Fibroblast of peridontal ligament (primary cell): ENCODE results near the gene PEX6.

ENCODE experiments used
- DNase-seq: peaks from one replicate; pipeline ENCODE4 v3.0.0-alpha.2; 2010; ENCODE audit errors: extremely low read depth

The PEX6 gene, protein sequence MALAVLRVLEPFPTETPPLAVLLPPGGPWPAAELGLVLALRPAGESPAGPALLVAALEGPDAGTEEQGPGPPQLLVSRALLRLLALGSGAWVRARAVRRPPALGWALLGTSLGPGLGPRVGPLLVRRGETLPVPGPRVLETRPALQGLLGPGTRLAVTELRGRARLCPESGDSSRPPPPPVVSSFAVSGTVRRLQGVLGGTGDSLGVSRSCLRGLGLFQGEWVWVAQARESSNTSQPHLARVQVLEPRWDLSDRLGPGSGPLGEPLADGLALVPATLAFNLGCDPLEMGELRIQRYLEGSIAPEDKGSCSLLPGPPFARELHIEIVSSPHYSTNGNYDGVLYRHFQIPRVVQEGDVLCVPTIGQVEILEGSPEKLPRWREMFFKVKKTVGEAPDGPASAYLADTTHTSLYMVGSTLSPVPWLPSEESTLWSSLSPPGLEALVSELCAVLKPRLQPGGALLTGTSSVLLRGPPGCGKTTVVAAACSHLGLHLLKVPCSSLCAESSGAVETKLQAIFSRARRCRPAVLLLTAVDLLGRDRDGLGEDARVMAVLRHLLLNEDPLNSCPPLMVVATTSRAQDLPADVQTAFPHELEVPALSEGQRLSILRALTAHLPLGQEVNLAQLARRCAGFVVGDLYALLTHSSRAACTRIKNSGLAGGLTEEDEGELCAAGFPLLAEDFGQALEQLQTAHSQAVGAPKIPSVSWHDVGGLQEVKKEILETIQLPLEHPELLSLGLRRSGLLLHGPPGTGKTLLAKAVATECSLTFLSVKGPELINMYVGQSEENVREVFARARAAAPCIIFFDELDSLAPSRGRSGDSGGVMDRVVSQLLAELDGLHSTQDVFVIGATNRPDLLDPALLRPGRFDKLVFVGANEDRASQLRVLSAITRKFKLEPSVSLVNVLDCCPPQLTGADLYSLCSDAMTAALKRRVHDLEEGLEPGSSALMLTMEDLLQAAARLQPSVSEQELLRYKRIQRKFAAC

DNA sequence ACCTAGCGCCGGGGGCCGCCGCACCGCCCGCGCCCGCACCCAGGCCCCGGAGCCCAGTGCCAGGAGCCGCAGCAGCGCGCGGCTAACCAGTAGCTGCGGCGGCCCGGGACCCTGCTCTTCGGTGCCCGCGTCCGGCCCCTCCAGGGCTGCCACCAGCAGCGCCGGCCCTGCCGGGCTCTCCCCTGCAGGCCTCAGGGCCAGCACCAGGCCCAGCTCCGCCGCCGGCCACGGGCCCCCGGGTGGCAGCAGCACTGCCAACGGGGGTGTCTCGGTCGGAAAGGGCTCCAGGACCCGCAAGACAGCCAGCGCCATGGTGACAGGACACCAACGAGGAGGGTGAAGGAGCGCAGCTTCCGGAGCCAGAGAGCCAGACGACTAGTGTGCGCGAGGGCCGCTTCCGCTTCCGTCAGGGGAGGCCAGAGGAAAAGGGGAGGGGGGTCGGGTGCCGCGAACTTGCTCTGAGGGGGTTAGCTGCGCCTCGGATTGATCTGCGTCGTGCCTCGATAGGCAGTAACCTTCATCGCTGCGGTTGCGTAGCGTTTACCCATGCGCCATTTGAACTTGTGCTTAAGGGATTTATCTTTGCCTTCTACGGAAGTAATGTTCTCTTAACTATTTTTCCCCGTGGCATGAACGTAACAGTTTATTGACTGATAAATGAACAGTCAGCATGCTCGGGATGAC is at the start of gene PEX6:
Gene PEX6, minus strand, starts transcription at position 343 of the 684 bp plus-strand sequence. Its CDS starts 31 bp downstream, at position 312.
- peak; percentile 73 for DNase-seq

DNA sequence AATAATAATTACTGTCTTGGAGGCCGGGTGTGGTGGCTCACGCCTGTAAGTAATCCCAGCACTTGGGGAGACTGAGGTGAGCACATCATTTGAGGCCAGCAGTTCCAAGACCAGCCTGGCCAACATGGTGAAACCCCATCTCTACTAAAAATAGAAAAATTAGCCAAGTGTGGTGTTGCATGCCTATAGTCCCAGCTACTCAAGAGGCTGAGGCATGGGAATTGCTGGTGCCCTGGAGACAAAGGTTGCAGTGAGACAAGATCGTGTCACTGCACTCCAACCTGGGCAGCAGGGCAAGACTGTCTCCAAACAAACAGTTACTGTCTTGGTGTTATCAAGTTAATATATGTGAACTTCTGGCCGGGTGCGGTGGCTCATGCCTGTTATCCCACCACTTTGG is 47.4 kb upstream of the PEX6 start:
- DNase-seq, result no peak

DNA sequence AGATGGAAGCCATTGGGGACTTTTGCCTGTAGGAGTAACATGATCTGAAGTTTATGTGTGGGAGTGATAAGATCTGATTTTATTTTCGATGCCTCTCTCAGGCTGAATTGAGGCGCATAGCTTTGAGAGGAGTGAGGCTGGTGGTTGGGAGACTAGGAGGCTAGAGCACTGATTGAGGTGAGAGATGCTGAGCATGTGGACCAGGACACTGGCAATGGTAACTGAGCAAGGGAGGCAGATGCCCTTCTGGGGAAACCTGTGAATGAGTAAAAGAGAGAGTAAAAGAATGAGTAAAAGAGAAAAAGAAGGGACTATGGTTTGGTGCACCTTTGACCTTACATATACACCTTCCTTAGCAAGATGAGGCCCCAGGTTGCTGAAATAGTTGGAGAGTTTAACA is 45.5 kb upstream of the PEX6 start:
- DNase-seq, result no peak

DNA sequence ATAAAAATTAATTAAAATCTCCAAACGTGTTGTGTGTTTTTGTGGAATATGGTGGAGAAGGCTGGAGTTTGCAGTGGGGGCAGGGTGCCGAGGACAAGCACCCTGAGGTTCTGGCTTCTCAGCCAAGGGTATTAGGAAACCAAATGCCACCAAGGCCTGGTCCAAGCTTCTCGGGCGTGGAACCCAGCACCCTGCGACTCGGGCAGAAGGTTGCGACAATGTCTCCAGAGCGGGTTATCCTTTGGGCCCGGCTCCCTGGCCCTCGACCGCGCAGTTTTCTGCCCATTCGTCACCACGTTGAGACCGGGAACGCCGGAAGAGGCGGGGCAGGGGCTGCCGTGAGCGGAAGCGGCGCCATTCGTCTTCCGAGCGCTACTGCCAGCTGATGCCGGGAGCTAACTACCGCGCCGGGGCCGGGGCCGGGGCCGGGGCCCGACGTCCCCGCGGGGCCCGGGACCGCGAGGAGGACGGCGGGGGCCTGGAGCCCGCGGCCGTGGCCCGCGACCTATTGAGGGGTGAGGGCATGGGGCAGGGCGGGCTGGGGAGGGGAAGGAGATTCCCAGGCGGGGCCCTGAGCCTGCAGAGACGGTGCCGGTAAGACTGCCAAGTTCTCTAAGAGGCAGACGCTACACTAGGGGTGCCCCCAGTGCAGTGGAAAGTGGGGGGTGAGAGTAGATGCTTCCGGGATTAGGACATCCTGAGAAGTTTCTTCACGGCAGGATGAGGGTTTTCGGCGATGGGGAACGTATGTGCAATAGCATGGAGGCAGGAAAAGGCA is 42.5 kb upstream of the PEX6 start, which contains the start of gene RRP36:
Gene RRP36, plus strand, starts transcription at position 354 of the 778 bp plus-strand sequence. Its CDS starts 32 bp downstream, at position 386.
- peak; percentile 53 for DNase-seq

DNA sequence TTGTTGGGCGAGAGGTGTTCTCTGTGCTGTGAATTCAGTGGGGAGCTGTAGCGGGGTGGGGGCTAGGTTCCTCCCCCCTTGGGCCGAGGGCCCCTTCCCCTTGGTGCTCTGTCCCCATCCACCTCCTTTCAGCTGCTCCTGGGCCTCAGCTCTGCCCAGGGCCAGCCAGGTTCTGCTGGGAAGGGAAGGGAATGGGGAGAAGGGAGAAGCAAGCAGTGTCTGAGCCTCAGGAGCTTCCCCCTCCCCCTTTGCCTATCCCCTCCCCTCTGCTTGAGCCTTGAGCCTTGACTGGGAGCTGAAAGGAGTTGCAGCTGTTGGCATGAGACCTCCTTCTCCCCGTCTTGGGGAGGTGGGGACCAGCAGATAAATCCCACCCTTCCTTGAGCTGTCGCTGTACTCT is 41.9 kb upstream of the PEX6 start:
- no peak for DNase-seq

DNA sequence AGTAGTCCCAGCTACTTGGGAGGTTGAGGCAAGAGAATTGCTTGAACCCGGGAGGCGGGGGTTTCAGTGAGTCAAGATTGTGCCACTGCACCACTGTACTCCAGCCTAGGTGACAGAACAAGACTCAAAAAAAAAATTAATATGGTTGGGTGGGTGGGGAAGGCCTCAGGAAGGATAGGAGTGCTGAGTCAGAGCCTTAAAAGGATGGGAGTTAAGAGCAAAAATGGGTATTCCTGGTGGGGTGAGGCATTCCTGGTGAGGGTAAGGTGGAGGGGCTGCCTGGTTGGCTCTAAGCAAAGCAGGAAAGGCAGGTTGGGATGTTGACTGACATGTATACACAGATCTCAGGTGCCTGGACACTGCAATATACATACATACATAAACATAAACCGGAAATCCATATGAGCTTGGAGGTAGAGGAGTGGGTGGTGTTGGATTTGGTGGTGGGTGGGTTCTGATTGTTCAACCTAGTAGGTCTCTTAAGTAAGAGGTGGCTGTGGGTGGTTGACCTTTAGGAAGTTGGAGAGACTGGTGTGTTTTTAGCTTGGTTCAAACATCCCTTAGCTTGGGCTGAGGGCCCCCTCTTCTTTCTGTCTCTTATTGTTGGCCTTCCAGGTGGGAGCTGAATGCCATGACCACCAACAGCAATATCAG is 41.2 kb upstream of the PEX6 start:
- no peak for DNase-seq

DNA sequence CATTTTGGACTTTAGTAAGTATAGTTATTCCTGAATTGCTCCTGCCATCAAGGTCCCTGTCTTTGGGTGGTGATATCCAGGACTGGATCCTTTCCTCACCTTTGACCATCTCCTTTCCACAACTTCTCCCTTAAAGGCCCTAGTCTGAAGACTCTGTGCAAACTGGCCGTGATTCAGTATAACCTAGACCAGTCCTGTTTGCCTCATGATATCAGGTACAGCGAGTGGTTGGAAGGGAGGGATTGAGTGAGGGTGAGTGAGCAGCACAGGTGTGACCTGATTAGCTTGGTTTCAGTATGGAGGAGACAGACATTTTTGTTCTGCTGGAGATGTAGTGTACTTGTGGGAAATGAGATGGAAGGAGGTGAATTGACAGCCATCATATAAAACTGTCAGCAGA is 40.2 kb upstream of the PEX6 start:
- DNase-seq, result no peak

DNA sequence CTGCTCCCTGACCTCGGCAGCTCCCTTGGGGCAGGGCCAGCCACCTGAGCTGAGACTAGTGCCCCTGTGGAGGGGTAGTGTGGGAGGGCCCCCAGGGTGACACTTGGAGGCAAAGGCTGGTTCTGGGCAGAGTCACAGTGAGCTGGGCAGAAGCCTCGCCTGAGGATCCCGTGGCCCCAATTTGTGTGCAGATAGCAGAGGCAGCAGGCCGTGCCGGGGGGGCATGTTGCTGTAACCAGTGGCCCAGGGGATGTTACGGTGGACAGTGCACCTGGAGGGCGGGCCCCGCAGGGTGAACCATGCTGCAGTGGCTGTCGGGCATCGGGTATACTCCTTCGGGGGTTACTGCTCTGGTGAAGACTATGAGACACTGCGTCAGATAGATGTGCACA is 38.0 kb upstream of the PEX6 start:
- no peak for DNase-seq

DNA sequence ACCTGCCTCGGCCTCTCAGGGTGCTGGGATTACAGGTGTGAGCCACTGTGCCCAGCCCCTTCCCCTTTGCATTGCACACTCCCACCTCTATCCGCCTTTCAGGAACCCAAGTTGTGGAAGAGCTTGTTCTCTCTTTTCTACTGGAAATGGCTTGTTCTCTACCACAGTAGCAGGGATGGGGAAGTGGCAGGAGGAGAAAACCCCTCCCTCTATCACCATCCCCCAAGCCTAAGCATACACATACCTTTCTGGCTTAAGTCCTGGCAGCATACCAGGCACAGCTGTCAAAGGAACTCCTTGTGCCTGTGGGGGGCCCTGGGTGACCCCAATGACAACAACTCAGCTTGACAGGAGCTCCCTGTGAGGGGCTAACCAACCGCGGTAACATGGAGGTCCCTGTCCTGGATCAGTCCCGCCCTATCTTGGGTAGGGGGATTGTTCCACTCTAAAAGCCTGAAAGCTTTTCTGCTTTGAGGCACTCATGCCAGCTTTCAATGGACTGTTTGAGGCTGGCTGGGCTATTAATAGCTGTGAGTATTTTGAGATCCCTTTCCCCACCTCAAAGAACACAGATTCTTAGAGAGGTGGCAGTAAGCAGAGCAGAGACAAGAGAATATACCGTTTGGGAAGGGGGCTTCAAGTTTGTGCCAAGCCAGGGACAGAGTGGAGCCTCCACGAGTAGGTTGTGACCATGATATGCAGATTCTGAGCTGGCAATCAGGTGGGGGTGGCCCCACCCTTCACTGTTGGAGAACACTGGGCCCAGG is 37.4 kb upstream of the PEX6 start:
- DNase-seq, result no peak

DNA sequence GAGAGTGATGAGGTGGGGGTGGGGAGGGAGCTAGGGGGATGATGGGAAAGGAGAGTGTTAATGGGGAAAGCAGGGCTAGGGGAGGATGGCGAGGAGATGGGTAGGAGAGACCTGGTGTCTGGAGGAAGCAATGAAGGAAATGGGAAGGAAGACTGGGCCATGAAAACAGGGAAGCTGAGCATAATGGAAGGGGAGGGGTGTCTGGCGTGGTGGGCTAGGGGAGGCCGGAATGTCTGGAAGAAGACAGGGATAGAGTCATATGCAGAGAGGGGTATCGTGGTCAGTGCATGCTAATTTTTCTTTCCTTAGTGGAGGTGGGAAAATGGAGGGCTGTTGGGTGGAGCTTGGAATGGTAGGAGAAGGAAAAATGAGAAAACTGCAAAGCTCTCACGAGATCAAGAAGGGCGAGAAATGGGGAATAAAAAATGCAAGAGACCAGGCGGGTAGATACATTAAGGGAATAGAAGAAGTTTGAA is 35.5 kb upstream of the PEX6 start:
- DNase-seq, result peak; percentile 64

DNA sequence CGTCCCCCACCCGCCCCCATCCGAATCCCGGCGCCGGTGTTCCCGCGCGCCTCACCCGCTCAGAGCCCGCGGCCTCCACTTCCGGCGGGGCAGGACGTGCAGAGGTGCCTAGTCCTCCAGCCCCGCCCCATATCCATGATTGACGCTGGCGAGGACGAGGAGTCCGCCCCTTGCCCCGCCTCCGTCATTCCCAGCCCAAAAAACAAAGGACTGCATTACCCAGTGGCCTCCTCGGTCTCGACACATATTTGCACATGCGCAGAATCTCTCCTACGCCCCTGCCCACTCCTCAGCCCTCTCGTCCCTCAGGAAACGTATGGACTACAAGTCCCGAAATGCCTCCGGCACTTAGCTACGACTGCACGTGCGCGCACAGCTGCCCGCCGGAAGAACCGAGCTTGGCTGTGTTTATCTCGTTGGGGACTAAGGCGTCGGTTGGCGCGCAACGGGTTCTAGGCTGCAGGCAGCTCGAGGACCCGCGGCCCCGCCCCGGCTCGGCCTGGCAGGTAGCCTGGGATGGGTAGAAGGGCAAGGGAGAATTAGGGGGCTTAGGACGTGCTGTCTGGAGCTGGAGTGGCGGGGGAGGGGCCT is 35.0 kb upstream of the PEX6 start, which contains the start of the genes KLHDC3 and MEA1:
Gene KLHDC3, plus strand, starts transcription at position 407 of the 591 bp plus-strand sequence. CDS start 2,944 bp downstream, outside the sequence.
Gene MEA1, minus strand, starts transcription at position 104 of the 591 bp plus-strand sequence. CDS start 133 bp downstream, outside the sequence.
- peak; percentile 100 for DNase-seq

DNA sequence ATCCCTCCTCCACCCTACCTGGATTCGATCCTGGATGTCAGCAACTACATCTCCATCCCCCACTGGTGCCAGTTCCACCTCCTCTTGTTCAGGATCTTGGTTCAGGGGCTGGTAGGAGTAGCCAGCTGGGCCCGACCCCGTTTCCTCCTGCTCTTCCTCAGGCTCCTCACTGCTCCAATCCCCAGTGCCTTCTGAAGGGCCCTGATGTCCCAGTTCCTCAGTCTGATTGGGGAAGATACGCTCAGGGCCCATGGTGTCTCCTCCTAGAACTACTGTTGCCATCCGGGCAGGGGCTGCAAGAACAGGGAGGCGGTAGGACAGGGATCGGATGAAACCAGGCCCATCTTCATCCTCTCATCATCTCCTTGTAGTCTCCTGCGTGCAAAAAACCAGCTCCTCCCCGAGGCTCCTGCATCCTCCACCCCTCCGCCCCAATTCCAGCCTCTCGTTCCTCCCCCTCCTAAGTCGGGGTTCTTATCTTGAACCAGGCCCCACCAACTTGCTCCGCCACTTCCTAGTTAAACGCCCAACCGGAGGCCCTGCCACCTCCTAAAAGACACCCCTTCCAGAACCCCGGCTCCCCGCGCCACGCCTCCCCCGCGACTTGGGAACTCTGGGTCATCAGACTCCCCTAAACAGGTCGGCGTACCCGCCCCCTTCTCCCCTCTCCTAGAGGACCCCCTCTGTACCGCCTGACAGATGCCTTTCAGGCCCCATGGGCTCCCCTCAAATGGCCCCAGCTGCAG is 34.3 kb upstream of the PEX6 start:
- DNase-seq, result peak; percentile 41

DNA sequence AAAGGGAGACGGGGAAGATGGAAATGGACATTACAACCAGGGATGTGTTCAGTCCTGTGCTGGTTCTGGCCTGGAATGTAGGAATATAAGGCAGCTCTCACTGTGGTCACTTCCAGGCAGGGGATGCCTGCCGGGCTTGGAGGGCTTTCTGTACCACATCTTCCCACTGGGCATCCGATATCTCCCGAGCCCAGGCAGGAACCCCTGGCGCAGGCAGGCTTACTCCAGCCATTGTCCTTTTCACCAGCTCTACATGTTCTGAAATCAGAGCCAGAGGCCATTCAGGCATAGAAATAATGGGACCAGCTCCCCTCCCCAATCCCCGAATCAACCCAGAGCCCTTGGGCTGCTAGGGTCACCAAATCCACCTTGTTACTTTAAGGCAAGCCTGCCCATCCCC is 33.4 kb upstream of the PEX6 start:
- DNase-seq, result no peak

DNA sequence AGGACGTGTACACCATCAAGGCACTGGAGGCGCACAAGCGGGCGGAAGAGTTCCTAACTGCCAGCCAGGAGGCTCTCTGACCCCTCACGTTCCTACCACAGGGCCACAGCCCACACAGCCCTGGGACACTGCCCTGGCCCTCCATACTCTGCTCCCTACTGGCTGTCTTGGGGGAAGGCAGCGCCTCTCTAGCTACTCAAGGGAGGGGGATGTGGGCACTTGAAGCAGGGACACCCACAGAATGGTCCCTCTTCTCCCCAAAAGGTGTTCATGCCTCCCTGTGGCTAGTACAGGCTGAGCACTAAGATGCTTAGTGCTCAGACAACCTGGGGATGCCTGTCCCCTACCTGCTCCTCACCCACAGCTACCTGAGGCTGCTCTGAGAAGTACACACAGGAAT is 32.2 kb upstream of the PEX6 start:
- no peak for DNase-seq

DNA sequence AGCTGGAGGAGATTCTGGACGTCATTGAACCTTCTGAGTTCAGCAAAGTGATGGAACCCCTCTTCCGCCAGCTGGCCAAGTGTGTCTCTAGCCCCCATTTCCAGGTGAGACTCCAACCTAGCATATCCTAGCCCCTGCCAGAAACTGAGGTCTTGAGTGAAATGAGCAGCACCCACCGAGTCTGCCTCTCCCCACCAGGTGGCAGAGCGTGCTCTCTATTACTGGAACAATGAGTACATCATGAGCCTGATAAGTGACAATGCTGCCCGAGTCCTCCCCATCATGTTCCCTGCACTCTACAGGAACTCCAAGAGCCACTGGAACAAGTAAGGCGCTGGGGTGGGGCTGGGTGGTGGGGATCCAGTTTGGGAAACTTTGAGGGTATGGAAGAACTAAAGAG is 30.1 kb upstream of the PEX6 start:
- DNase-seq, result peak; percentile 26

DNA sequence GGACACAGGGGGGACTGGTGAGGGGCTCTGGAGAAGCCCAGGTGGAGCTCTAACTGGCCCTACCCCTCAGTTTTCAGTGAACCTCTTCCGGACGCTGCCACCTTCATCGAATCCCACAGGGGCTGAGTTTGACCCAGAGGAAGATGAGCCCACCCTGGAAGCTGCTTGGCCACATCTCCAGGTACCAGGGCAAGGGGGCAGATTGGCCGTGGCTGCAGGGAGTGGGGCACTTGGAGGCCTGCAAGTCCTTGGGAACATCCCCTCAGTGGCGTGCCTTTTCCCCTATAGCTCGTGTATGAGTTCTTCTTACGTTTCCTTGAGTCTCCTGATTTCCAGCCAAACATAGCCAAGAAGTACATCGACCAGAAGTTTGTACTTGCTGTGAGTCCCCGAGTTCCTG is 28.1 kb upstream of the PEX6 start:
- DNase-seq, result no peak

DNA sequence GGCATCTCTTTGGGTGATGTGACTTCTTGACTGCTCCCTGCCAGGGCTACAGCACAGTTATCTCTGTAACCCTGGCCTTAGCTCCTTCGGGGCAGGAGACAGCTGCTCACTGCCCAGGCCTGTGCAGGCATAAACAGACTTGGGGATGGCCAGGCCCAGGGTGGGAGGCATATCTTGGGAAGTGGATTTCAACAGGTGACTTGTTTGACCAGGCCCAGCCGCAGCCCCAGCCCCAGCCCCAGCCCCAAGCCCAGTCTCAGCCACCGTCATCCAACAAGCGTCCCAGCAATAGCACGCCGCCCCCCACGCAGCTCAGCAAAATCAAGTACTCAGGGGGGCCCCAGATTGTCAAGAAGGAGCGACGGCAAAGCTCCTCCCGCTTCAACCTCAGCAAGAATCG is 27.3 kb upstream of the PEX6 start:
- DNase-seq, result no peak

DNA sequence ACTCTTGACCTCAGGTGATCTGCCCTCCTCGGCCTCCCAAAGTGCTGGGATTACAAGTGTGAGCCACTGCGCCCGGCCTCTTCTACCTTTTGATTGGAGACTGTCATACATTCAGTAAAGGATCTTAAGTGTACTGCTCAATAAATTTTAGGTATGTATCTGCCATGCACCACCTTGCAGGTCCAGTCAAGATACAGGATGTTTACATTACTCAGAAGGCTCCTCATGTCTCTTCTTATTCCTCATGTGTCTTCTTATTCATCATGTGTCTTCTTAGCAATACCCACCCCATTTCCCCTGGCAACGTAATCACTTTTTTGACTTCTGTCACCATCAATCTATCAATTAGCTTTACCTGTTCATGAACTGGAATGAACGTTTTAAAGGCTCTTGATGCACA is 26.9 kb upstream of the PEX6 start:
- no peak for DNase-seq
